ENCODE measurements around the gene SMAD5. TPM values are rescaled to one million over a fixed set of nuclear protein-coding genes. Genes with fewer than 3 reads are reported as not detected.

SMAD5 gene
- total and polyA plus RNA-seq, 2 of the 13 experiments (the other 11 are each of a cell fraction or from before 2014, with no cell fraction given): 27.2 to 48.5 TPM

DNA sequence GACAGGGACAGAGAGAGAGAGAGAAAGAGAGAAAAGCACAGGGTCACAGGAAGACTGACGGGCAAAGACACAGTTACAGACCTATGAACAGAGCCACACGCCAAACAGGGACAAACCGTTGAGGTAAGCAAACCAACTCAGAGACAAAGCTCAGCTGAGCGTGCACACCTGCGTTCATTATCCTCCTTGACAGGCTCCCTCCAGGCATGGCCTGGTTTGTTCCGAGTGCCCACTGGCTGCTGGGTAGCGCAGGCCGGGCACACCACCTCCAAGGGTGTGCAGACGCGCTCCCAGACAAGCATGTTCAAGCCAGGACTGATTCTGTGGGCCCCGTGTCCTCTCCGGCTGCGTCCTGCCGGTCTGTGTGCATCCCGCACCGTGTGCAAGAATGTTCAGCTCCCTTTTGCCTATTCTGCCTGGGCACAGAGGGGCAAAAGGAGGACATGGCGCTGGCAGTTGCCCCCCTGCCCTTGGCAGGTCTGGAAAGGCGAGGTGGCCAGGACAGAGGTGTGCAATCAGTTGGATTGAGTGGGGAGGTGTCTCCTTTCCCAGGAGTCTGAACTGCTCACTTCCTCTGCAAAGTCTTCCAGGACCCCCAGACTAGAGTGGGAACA is 60.8 kb downstream of the SMAD5 start (continued):
- no peak for TF ChIP-seq BCLAF1 (IDR thresholded peaks at IDR 0.05)
- TF ChIP-seq SUZ12 (IDR thresholded peaks at IDR 0.05; ENCODE audit: low read depth, low read length): no peak
- no peak for TF ChIP-seq SRY (CRISPR knock-in tag; IDR thresholded peaks at IDR 0.05)
- TF ChIP-seq ZNF614 (CRISPR knock-in tag; IDR thresholded peaks at IDR 0.05; ENCODE audit: borderline replicate concordance): no peak
- no peak for TF ChIP-seq ADNP (CRISPR knock-in tag; IDR thresholded peaks at IDR 0.05)
- TF ChIP-seq SAFB2 (CRISPR knock-in tag; IDR thresholded peaks at IDR 0.05; ENCODE audit: borderline replicate concordance, low read depth): no peak

DNA sequence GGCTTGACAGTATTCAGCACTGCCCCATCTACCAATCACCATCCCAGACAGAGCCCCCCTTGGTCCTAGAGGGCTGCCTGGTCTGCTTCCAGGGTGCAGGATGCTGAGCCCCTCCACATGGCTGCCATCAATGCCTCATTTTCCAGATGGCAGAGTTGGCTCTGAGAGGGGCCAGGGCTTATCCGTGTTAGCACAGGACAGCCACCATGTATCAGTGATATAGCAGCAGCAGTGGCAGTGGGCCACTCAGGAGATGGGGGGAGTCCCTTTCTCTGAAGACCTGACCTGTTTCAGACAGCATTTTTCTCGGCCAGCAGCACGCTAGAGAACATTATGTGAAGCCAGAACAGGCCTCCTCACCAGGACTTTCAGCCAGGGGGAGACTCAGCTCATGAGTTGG is 61.9 kb downstream of the SMAD5 start:
- no peak overlapping the region for H3K9ac ChIP-seq (ENCODE audit: insufficient read depth, low read depth, low read length)
- H3K36me3 ChIP-seq (replicated peaks in 1 of 2; ENCODE audit: control insufficient read depth in 1 of 2, insufficient read depth in 2 of 2, low read length in 2 of 2): no peaks in the 10 kb centered on the region
- ChIA-PET POLR2A (no interaction called here), CTCF (ENCODE audit: low intra/inter-chr PET ratio, low total read pairs) (no interaction called here)
- H3K4me1 ChIP-seq (ENCODE audit: insufficient read depth, low read length): peaks cover 30% of the 10 kb centered on the region
- DNase-seq (ENCODE audit: low spot score) (no peak), FAIRE-seq (no peak), ATAC-seq (no peak)
- H2AFZ ChIP-seq (ENCODE audit: low read length): no peak overlapping the region
- 60% methylated on average over 1 of the region's 3 CpGs for WGBS (ENCODE audit: low lambda C conversion rate)
- no peak overlapping the region for H3K4me2 ChIP-seq (ENCODE audit: low read depth, low read length)
- H3K27ac ChIP-seq (ENCODE audit: extremely low read length, insufficient read depth, low read length): no peak overlapping the region
- intact Hi-C loops (cut with micrococcal nuclease; ENCODE audit: unreplicated experiment): no loop called here
- BruUV-seq (replicated peaks): no TSS peak
- TF ChIP-seq, protein P1, sequence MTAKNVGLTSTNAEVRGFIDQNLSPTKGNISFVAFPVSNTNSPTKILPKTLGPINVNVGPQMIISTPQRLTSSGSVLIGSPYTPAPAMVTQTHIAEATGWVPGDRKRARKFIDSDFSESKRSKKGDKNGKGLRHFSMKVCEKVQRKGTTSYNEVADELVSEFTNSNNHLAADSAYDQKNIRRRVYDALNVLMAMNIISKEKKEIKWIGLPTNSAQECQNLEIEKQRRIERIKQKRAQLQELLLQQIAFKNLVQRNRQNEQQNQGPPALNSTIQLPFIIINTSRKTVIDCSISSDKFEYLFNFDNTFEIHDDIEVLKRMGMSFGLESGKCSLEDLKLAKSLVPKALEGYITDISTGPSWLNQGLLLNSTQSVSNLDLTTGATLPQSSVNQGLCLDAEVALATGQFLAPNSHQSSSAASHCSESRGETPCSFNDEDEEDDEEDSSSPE (CRISPR knock-in tag; IDR thresholded peaks at IDR 0.05): no peak
- no peak for TF ChIP-seq SIX1 (CRISPR knock-in tag; IDR thresholded peaks at IDR 0.05; ENCODE audit: borderline replicate concordance)
- no peak for TF ChIP-seq NR2F1 (CRISPR knock-in tag; IDR thresholded peaks at IDR 0.05)
- no peak for TF ChIP-seq HBP1 (CRISPR knock-in tag; IDR thresholded peaks at IDR 0.05; ENCODE audit: low read depth)
- TF ChIP-seq RFX1 (IDR thresholded peaks at IDR 0.05): no peak
- TF ChIP-seq POGK (CRISPR knock-in tag; conservative IDR thresholded peaks at IDR 0.05): no peak
- no peak for TF ChIP-seq ZNF510 (CRISPR knock-in tag; IDR thresholded peaks at IDR 0.05; ENCODE audit: low read depth)
- TF ChIP-seq ZNF124 (CRISPR knock-in tag; IDR thresholded peaks at IDR 0.05): no peak
- TF ChIP-seq KAT8 (CRISPR knock-in tag; IDR thresholded peaks at IDR 0.05): no peak
- H3K9me3 ChIP-seq (ENCODE audit: low read length): no peaks in the 10 kb centered on the region
- H3K79me2 ChIP-seq (ENCODE audit: insufficient read depth, low read length): no peaks in the 10 kb centered on the region
- in situ Hi-C loops (cut with HindIII; ENCODE audit: extremely low pct_ligation_motif_present, low pct_unique_long_range_greater_than_20kb): no loop called here
- H4K20me1 ChIP-seq (ENCODE audit: insufficient read depth, low read length): no peaks in the 10 kb centered on the region
- peaks cover 0 to 20% of the 10 kb centered on the region in 2 experiments; a peak in 3 of 5 replicates for H3K27me3 ChIP-seq (ENCODE audit: control insufficient read depth in 1 of 2, insufficient read depth in 2 of 2, low read length in 2 of 2)
- no peak overlapping the region for H3K4me3 ChIP-seq (replicated peaks in 1 of 3; ENCODE audit: insufficient read depth in 1 of 3, low read depth in 2 of 3, low read length in 3 of 3)

All from HepG2 (cell line).